NCI-H2029 treated with DMSO at 0.1 percent for 48 hours (cell line): ENCODE data around the gene ZDHHC22.

Experiments
- DNase-seq: peaks from one replicate; lab custom pipeline; 2025; lab: John Stamatoyannopoulos, UW

The ZDHHC22 gene

GRCh38 chr14:77157740-77158139 is 16.1 kb upstream of the ZDHHC22 start:
- no peak for DNase-seq

- no peak for DNase-seq
Observed at GRCh38 chr14:77155083-77155482, 13.5 kb upstream of the ZDHHC22 start.

- no peak for DNase-seq
Observed at GRCh38 chr14:77154421-77154820, 12.8 kb upstream of the ZDHHC22 start.

- no peak for DNase-seq
Observed at GRCh38 chr14:77153802-77154201, 12.2 kb upstream of the ZDHHC22 start.

GRCh38 chr14:77151918-77152588 is 10.5 kb upstream of the ZDHHC22 start:
- DNase-seq = no peak

GRCh38 chr14:77151245-77151644 is 9.7 kb upstream of the ZDHHC22 start:
- DNase-seq = no peak

GRCh38 chr14:77148510-77149231 is 7.1 kb upstream of the ZDHHC22 start:
- peak; percentile 23 for DNase-seq

GRCh38 chr14:77145975-77146740 is 4.6 kb upstream of the ZDHHC22 start:
- no peak for DNase-seq

- no peak for DNase-seq
Observed at GRCh38 chr14:77144412-77145115, 3.0 kb upstream of the ZDHHC22 start.

- DNase-seq = no peak
Observed at GRCh38 chr14:77143071-77143470, 1.5 kb upstream of the ZDHHC22 start.

GRCh38 chr14:77142005-77142800 is 612 bp upstream of the ZDHHC22 start:
- no peak for DNase-seq

- DNase-seq = no peak
Observed at GRCh38 chr14:77140359-77141213, 1.0 kb downstream of the ZDHHC22 start.

- no peak for DNase-seq
Observed at GRCh38 chr14:77139540-77140358, 1.8 kb downstream of the ZDHHC22 start.

- DNase-seq = no peak
Observed at GRCh38 chr14:77139022-77139421, 2.6 kb downstream of the ZDHHC22 start.

GRCh38 chr14:77133720-77134338 is 7.8 kb downstream of the ZDHHC22 start:
- DNase-seq = no peak

- no peak for DNase-seq
Observed at GRCh38 chr14:77131871-77132486, 9.6 kb downstream of the ZDHHC22 start.

- DNase-seq = no peak
Observed at GRCh38 chr14:77131206-77131605, 10.4 kb downstream of the ZDHHC22 start.

GRCh38 chr14:77130386-77130785 is 11.2 kb downstream of the ZDHHC22 start:
- DNase-seq = no peak

GRCh38 chr14:77128414-77128891 is 13.1 kb downstream of the ZDHHC22 start:
- DNase-seq = no peak
